HL-60/S4 treated with retinoic acid at 250 ng/mL for 4 days and 3 days (cell line): ENCODE measurements around the gene FCHO2.

ENCODE experiments used
- in situ Hi-C: fragments of 300-500 bp; cut with MboI; formaldehyde crosslinking; loops from 2 replicates; pipeline ENCODE4 v1.7.0; 2022; ENCODE audit warnings: low sequenced_read_pairs

Gene FCHO2

DNA sequence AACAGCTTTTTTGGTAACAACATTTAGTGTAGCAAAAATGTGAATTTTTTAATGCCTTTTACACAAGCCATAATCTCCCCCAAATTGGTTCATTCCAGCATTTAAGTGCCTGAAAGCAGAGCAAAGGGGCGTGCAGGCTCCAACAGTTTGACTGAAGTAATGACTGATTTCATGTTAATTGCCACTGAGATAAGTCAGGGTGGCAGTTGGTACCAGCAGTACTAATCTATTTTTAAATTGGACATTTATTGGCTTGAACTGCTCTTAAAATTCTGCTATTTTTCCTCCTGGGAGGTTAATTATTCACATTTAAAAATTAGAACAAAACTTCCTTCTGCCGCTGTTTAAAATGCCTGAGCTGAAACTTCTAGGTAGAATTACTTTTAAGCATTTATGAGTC lies 176.9 kb downstream of the FCHO2 start:
- in situ Hi-C loops, result no loop called here

GRCh38 chr5:73135021-73135420 lies 179.2 kb downstream of the FCHO2 start:
- in situ Hi-C loops, result no loop called here

- in situ Hi-C loops, result no loop called here
These were observed 179.7 kb downstream of the FCHO2 start for GRCh38 chr5:73135429-73136054.

- in situ Hi-C loops, result no loop called here
These were observed 180.3 kb downstream of the FCHO2 start for GRCh38 chr5:73136055-73136562.

DNA sequence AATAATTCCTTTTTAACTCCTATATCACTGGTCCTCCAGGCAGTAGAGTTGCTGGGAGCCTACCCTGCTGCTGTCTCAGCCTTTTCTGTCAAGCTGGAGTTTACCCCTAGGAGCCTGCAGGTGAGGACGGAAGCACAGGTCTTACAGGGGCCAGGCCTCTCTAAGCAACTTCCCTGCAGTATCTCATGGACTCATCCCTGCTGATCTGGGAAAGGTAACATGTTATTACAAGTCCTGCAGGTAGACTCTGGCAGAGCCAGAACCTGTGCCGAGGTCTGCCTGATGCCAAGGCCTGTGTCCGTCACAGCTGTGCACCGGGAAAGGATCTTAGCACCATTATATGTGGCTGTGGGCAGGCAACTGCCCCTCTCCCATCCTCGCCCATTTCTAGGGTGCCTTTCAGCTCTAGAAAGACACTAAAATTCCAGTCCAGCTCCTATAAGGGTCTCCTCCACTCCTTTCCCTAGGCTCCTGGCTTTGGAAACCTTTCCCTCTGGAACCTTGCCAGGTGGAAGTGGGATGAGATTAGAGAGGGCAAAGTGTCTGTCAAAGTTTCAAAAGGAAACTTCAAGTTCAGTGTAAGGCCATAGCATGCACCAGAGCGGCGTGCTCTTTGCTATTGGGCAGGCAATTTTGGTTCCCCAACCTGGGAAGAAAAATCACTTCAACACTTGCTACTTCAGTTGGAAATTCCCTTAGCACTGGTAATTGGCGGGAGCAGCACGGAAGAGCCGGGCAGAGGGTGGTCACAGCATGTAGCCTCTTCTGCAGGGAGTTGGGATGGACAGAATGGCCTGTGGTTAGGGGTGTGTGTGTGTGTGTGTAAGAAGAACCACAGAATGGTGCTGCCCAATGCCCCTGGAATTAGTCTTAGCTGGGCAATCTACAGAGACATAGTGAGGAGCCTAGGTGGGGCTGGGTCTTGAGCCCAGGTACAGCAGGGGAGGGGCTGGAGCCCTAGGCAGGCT lies 182.0 kb downstream of the FCHO2 start:
- in situ Hi-C loops, result no loop called here

DNA sequence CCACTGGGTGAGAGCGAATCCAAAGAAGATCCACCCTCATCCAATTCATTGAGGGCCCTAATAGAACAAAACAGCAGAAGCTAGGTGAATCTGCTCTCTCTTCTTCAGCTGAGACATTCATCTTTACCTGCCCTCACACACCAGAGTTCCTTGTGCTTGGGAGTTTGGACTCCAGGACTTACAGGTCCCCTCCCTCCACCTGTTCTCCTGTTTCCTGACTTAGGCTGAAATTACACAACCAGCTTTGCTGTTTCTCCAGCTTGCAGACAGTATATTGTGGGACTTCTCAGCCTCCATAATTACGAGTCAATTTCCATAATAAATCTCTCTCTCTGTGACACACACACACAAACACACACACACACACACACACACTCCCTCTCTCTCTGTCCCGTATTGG lies 183.6 kb downstream of the FCHO2 start:
- in situ Hi-C loops, result no loop called here
